Fibroblast of lung (primary cell): Measurements from ENCODE around the gene NR4A2. TPM values are rescaled to one million over a fixed set of nuclear protein-coding genes. Genes with fewer than 3 reads are reported as not detected.

Source experiments
- DNase-seq, 2 donors: peaks; one replicate each; pipeline versions ENCODE4 v3.0.0 to v3.0.0-alpha.2; 2010; ENCODE audit warnings: low read depth in 2 of 2
- H2AFZ ChIP-seq: 2 replicates; pipeline ENCODE4 v1.5.1; 2012; ENCODE audit warnings: low read length, control low read depth, inconsistent platforms
- H3K27ac ChIP-seq: 2 replicates; pipeline ENCODE4 v1.5.1; 2011; ENCODE audit warnings: low read length, control low read depth; ENCODE audit not compliant: insufficient read depth
- H3K27me3 ChIP-seq: 2 replicates; pipeline ENCODE4 v1.5.1; 2011; ENCODE audit warnings: mild to moderate bottlenecking, low read length; ENCODE audit not compliant: control insufficient read depth, insufficient read depth
- H3K36me3 ChIP-seq: 2 replicates; pipeline ENCODE4 v1.5.1; 2011; ENCODE audit warnings: low read length; ENCODE audit not compliant: control insufficient read depth, insufficient read depth
- H3K4me1 ChIP-seq: 2 replicates; pipeline ENCODE4 v1.5.1; 2011; ENCODE audit warnings: low read length; ENCODE audit not compliant: control insufficient read depth, insufficient read depth; ENCODE audit errors: extremely low read depth
- H3K4me2 ChIP-seq: 2 replicates; pipeline ENCODE4 v1.5.1; 2011; ENCODE audit warnings: low read length, control low read depth; ENCODE audit not compliant: insufficient read depth; ENCODE audit errors: extremely low read depth
- H3K4me3 ChIP-seq, 4 experiments: fragments of 200-600 bp in 1 of 4; sonication (generic) in 1 of 4; replicated peaks in 1 of 4; 2 replicates each; pipeline ENCODE4 v1.5.1; 2011 to 2016; ENCODE audit warnings: low read length in 4 of 4, low read depth in 3 of 4, mild to moderate bottlenecking in 3 of 4, control low read depth in 2 of 4, inconsistent platforms in 1 of 4, mixed read lengths in 1 of 4; ENCODE audit not compliant: insufficient read depth in 1 of 4; ENCODE audit errors: control extremely low read depth in 1 of 4
- H3K79me2 ChIP-seq: 2 replicates; pipeline ENCODE4 v1.5.1; 2012; ENCODE audit warnings: mild to moderate bottlenecking, low read length, inconsistent platforms; ENCODE audit not compliant: control insufficient read depth, insufficient read depth
- H3K9ac ChIP-seq: 2 replicates; pipeline ENCODE4 v1.5.1; 2011; ENCODE audit warnings: mild to moderate bottlenecking, low read length, control low read depth; ENCODE audit not compliant: insufficient read depth
- H3K9me3 ChIP-seq: 2 replicates; pipeline ENCODE4 v1.5.1; 2012; ENCODE audit warnings: low read depth, low read length; ENCODE audit not compliant: control insufficient read depth, insufficient read depth
- H4K20me1 ChIP-seq: 2 replicates; pipeline ENCODE4 v1.5.1; 2011; ENCODE audit warnings: low read length; ENCODE audit not compliant: control insufficient read depth, insufficient read depth; ENCODE audit errors: extremely low read depth
- EZH2 ChIP-seq: IDR thresholded peaks from 2 replicates; pipeline ENCODE4 v1.5.1; 2012; ENCODE audit warnings: low read length, control low read depth, mild to moderate bottlenecking; ENCODE audit errors: missing control alignments
- polyA plus RNA-seq, 2 donors: library from polyadenylated mRNA; depleted of rRNA in 1 of 2; stranded (reverse) in 1 of 2; unstranded in 1 of 2; fragments of >200 nt; gene quantifications; 2 replicates each; pipeline ENCODE4 v1.2.1, GENCODE V29; 2011 to 2012; ENCODE audit warnings: missing spikeins in 1 of 2
- total RNA-seq: library from RNA; depleted of rRNA; stranded (reverse); fragments of >200 nt; gene quantifications from 2 replicates; pipeline ENCODE4 v1.2.1, GENCODE V29; 2014
- TF ChIP-seq, protein P1 (sequence below), 2 donors: IDR thresholded peaks in 1 of 2; conservative IDR thresholded peaks in 1 of 2; 1 replicate in 1 of 2; 2 replicates in 1 of 2; pipeline ENCODE4 v1.5.1; 2011 to 2012; ENCODE audit warnings: low read length in 2 of 2, control low read depth in 1 of 2, inconsistent platforms in 1 of 2, low read depth in 1 of 2, mild to moderate bottlenecking in 1 of 2

The NR4A2 gene
- total and polyA plus RNA-seq, 2 donors (not counting 1 experiment from before 2014, with no cell fraction given), result 0.17 to 0.62 TPM

DNA sequence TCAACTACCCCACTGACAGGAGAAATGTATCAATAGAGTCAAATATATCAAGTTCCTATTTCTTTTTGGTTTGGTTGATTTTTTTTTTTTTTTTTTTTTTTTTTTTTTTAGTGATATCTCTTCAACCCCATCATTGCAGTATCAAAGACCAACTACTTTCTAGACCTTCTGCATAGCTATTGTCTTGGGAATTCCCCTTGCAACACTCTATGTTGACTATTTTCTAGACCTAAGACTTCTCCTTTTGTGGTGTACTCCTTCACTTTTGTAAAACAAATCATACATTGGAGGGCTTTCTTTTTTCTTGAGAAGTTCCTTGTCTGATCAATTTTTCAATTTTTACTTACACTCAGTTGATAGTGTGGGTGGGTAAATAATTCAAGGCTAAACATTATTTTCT lies 46.5 kb upstream of the NR4A2 start:
- no peak overlapping the region for H3K9ac ChIP-seq
- no peaks in the 10 kb centered on the region for H4K20me1 ChIP-seq

DNA sequence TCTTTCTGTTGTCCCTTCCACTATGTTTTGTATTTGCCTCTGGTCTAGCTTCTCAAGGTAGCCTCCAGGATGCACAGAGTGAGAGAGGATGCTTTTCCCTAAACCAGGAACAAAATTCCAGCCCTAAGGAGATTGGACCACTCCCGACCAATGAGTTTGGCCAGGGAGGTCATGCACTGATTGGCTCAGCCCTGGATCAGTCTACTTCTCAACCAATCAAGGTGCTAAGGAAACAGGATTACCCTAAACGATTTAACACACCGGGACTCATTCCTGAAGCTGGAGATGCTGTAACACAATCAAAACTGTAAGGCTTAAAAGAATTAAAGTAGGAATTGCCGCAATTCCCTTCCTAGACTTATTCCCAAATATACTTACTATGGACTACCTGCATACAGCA lies 34.2 kb upstream of the NR4A2 start:
- Histone ChIP-seq H4K20me1 (no peaks in the 10 kb centered on the region), H3K9me3 (no peaks in the 10 kb centered on the region), H3K9ac (no peak overlapping the region), H3K4me2 (no peak overlapping the region), H3K36me3 (no peaks in the 10 kb centered on the region), H3K4me1 (no peaks in the 10 kb centered on the region), H3K27me3 (no peaks in the 10 kb centered on the region), H2AFZ (no peak overlapping the region), H3K4me3 (no peak overlapping the region), H3K79me2 (no peaks in the 10 kb centered on the region), H3K27ac (no peak overlapping the region)
- no peak for DNase-seq
- TF ChIP-seq, protein P1, sequence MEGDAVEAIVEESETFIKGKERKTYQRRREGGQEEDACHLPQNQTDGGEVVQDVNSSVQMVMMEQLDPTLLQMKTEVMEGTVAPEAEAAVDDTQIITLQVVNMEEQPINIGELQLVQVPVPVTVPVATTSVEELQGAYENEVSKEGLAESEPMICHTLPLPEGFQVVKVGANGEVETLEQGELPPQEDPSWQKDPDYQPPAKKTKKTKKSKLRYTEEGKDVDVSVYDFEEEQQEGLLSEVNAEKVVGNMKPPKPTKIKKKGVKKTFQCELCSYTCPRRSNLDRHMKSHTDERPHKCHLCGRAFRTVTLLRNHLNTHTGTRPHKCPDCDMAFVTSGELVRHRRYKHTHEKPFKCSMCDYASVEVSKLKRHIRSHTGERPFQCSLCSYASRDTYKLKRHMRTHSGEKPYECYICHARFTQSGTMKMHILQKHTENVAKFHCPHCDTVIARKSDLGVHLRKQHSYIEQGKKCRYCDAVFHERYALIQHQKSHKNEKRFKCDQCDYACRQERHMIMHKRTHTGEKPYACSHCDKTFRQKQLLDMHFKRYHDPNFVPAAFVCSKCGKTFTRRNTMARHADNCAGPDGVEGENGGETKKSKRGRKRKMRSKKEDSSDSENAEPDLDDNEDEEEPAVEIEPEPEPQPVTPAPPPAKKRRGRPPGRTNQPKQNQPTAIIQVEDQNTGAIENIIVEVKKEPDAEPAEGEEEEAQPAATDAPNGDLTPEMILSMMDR (conservative IDR thresholded peaks at IDR 0.05 in 1 of 2, IDR thresholded peaks at IDR 0.05 in 1 of 2; ENCODE audit: low read depth in 1 of 2, low read length in 2 of 2), result no peak
- no peak for TF ChIP-seq EZH2

More for the DNA sequence above, 46.5 kb upstream of the NR4A2 start:
- no peak overlapping the region for H3K4me2 ChIP-seq
- no peak overlapping the region for H3K4me3 ChIP-seq
- no peaks in the 10 kb centered on the region for H3K79me2 ChIP-seq
- no peak for DNase-seq
- H3K36me3 ChIP-seq, result no peaks in the 10 kb centered on the region
- no peaks in the 10 kb centered on the region for H3K27me3 ChIP-seq
- no peaks in the 10 kb centered on the region for H3K9me3 ChIP-seq
- TF ChIP-seq, protein P1 (conservative IDR thresholded peaks at IDR 0.05 in 1 of 2, IDR thresholded peaks at IDR 0.05 in 1 of 2; ENCODE audit: low read depth in 1 of 2, low read length in 2 of 2), result no peak
- TF ChIP-seq EZH2, result no peak
- no peaks in the 10 kb centered on the region for H3K4me1 ChIP-seq
- H2AFZ ChIP-seq, result no peak overlapping the region
- H3K27ac ChIP-seq, result no peak overlapping the region

DNA sequence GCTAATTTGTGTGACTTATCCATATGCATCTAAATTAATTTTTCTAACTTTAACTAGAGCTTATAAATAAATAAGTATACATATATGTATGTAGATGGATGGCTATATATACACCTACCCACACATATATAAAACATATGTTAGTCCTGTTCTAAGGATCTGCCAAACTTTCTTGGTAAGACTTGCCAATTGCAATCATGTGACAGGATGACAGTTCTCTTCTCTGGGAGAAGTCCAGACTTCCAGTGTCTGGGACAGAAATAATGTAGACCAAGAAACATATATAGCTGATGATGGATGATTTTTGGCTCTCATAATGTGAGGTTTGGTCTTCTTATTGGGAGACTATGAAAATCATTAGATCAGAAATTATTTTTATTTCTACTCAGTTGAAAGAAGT lies 30.6 kb upstream of the NR4A2 start:
- no peaks in the 10 kb centered on the region for H4K20me1 ChIP-seq
- TF ChIP-seq, protein P1 (conservative IDR thresholded peaks at IDR 0.05 in 1 of 2, IDR thresholded peaks at IDR 0.05 in 1 of 2; ENCODE audit: low read depth in 1 of 2, low read length in 2 of 2), result no peak
- no peak for TF ChIP-seq EZH2
- DNase-seq, result no peak
- no peak overlapping the region for H3K4me2 ChIP-seq
- H3K9ac ChIP-seq, result no peak overlapping the region
- H3K4me1 ChIP-seq, result no peaks in the 10 kb centered on the region
- no peak overlapping the region for H3K4me3 ChIP-seq
- no peaks in the 10 kb centered on the region for H3K36me3 ChIP-seq
- no peaks in the 10 kb centered on the region for H3K27me3 ChIP-seq
- H3K79me2 ChIP-seq, result no peaks in the 10 kb centered on the region
- no peak overlapping the region for H2AFZ ChIP-seq
- H3K9me3 ChIP-seq, result no peaks in the 10 kb centered on the region
- H3K27ac ChIP-seq, result no peak overlapping the region
